Stomach smooth muscle (tissue), 2 donors: ENCODE data around the gene OR52E6.

Experiments
- H3K27ac ChIP-seq: one replicate; pipeline ENCODE4 v1.7.0; 2013; ENCODE audit warnings: mild to moderate bottlenecking, low read length, inconsistent platforms
- H3K27me3 ChIP-seq, 2 donors: one replicate each; pipeline ENCODE4 v1.7.0; 2013; ENCODE audit warnings: low read length in 2 of 2; ENCODE audit not compliant: insufficient read depth in 2 of 2, control insufficient read depth in 1 of 2
- H3K36me3 ChIP-seq, 2 donors: one replicate each; pipeline ENCODE4 v1.7.0; 2013; ENCODE audit warnings: low read length in 2 of 2; ENCODE audit not compliant: control insufficient read depth in 2 of 2, insufficient read depth in 2 of 2
- H3K4me1 ChIP-seq: one replicate; pipeline ENCODE4 v1.7.0; 2013; ENCODE audit warnings: low read length; ENCODE audit not compliant: control insufficient read depth, insufficient read depth
- H3K4me3 ChIP-seq, 2 donors: one replicate each; pipeline ENCODE4 v1.7.0; 2013; ENCODE audit warnings: low read length in 2 of 2
- H3K9ac ChIP-seq, 2 donors: one replicate each; pipeline ENCODE4 v1.7.0; 2013; ENCODE audit warnings: low read length in 2 of 2, mild to moderate bottlenecking in 1 of 2
- H3K9me3 ChIP-seq, 2 donors: one replicate each; pipeline ENCODE4 v1.7.0; 2013; ENCODE audit warnings: low read length in 2 of 2; ENCODE audit not compliant: control insufficient read depth in 2 of 2
- donor health status: healthy.
- donor health status: Pancreatic carcinoma.

OR52E6 gene

GRCh38 chr11:5846701-5847100, 5.0 kb upstream of the OR52E6 start:
- H3K9me3 ChIP-seq = no peaks in the 10 kb centered on the region
- H3K27me3 ChIP-seq = no peaks in the 10 kb centered on the region
- H3K9ac ChIP-seq = no peak overlapping the region
- no peaks in the 10 kb centered on the region for H3K4me1 ChIP-seq
- H3K36me3 ChIP-seq = no peaks in the 10 kb centered on the region
- H3K27ac ChIP-seq = no peak overlapping the region
- H3K4me3 ChIP-seq = no peak overlapping the region

- H3K36me3 ChIP-seq = no peaks in the 10 kb centered on the region
- H3K27me3 ChIP-seq = no peaks in the 10 kb centered on the region
- no peak overlapping the region for H3K9ac ChIP-seq
- H3K4me1 ChIP-seq = no peaks in the 10 kb centered on the region
- H3K4me3 ChIP-seq = no peak overlapping the region
- no peaks in the 10 kb centered on the region for H3K9me3 ChIP-seq
- H3K27ac ChIP-seq = no peak overlapping the region
These were observed 4.0 kb downstream of the OR52E6 start for GRCh38 chr11:5837695-5838094.

- Histone ChIP-seq H3K4me3 (no peak overlapping the region), H3K36me3 (no peaks in the 10 kb centered on the region), H3K27me3 (no peaks in the 10 kb centered on the region), H3K9me3 (peaks cover 0 to 2% of the 10 kb centered on the region in 2 donors), H3K4me1 (no peaks in the 10 kb centered on the region), H3K27ac (no peak overlapping the region), H3K9ac (no peak overlapping the region)
These were observed 8.3 kb downstream of the OR52E6 start for GRCh38 chr11:5833446-5833845.

GRCh38 chr11:5831196-5831829, 10.4 kb downstream of the OR52E6 start:
- H3K36me3 ChIP-seq = no peaks in the 10 kb centered on the region
- no peaks in the 10 kb centered on the region for H3K27me3 ChIP-seq
- H3K27ac ChIP-seq = no peak overlapping the region
- no peak overlapping the region for H3K4me3 ChIP-seq
- H3K4me1 ChIP-seq = no peaks in the 10 kb centered on the region
- H3K9me3 ChIP-seq = peaks cover 0 to 2% of the 10 kb centered on the region in 2 donors
- H3K9ac ChIP-seq = no peak overlapping the region

GRCh38 chr11:5818245-5818886, 23.3 kb downstream of the OR52E6 start:
- no peaks in the 10 kb centered on the region for H3K27me3 ChIP-seq
- no peaks in the 10 kb centered on the region for H3K4me1 ChIP-seq
- H3K27ac ChIP-seq = no peak overlapping the region
- no peak overlapping the region for H3K4me3 ChIP-seq
- H3K9me3 ChIP-seq = no peaks in the 10 kb centered on the region
- no peak overlapping the region for H3K9ac ChIP-seq
- no peaks in the 10 kb centered on the region for H3K36me3 ChIP-seq

GRCh38 chr11:5815534-5815933, 26.2 kb downstream of the OR52E6 start:
- Histone ChIP-seq H3K27me3 (no peaks in the 10 kb centered on the region), H3K9me3 (no peaks in the 10 kb centered on the region), H3K4me1 (no peaks in the 10 kb centered on the region), H3K36me3 (no peaks in the 10 kb centered on the region), H3K4me3 (no peak overlapping the region), H3K27ac (no peak overlapping the region), H3K9ac (no peak overlapping the region)

GRCh38 chr11:5809905-5810795, 31.5 kb downstream of the OR52E6 start:
- Histone ChIP-seq H3K9ac (no peak overlapping the region), H3K27ac (no peak overlapping the region), H3K36me3 (no peaks in the 10 kb centered on the region), H3K27me3 (peaks cover 3 to 6% of the 10 kb centered on the region in 2 donors), H3K9me3 (no peaks in the 10 kb centered on the region), H3K4me3 (no peak overlapping the region), H3K4me1 (peaks cover 6% of the 10 kb centered on the region)

- H3K4me3 ChIP-seq = peak overlapping the region; percentile 73
These were observed 32.6 kb downstream of the OR52E6 start for GRCh38 chr11:5809122-5809519.

GRCh38 chr11:5808500-5809121, 33.1 kb downstream of the OR52E6 start, which contains the start of gene OR52N2:
Gene OR52N2 (plus strand): TSS chr11:5808924. CDS start chr11:5820336, 11,412 bp downstream.
- no peaks in the 10 kb centered on the region for H3K36me3 ChIP-seq
- no peak within 1 kb of the TSS for H3K27ac ChIP-seq
- H3K4me3 ChIP-seq = peak within 1 kb of the TSS; percentile 73
- H3K27me3 ChIP-seq = peaks cover 3 to 6% of the 10 kb centered on the region in 2 donors
- H3K9me3 ChIP-seq = no peaks in the 10 kb centered on the region
- H3K4me1 ChIP-seq = peaks cover 6% of the 10 kb centered on the region
- peak within 1 kb of the TSS; percentile 17 to 43 for H3K9ac ChIP-seq

More at GRCh38 chr11:5809122-5809519, 32.6 kb downstream of the OR52E6 start:
- Histone ChIP-seq H3K4me1 (peaks cover 6% of the 10 kb centered on the region), H3K36me3 (no peaks in the 10 kb centered on the region), H3K27me3 (peaks cover 3 to 6% of the 10 kb centered on the region in 2 donors), H3K27ac (no peak overlapping the region), H3K9ac (peak overlapping the region; percentile 17 to 43), H3K9me3 (no peaks in the 10 kb centered on the region)

- peaks cover 3 to 6% of the 10 kb centered on the region in 2 donors for H3K27me3 ChIP-seq
- no peaks in the 10 kb centered on the region for H3K9me3 ChIP-seq
- H3K27ac ChIP-seq = no peak overlapping the region
- no peaks in the 10 kb centered on the region for H3K36me3 ChIP-seq
- peaks cover 6% of the 10 kb centered on the region for H3K4me1 ChIP-seq
- H3K9ac ChIP-seq = no peak overlapping the region
- no peak overlapping the region for H3K4me3 ChIP-seq
These were observed 34.1 kb downstream of the OR52E6 start for GRCh38 chr11:5807580-5807979.
